HEK293T (cell line): ENCODE measurements around the gene PLK1.

ENCODE experiments used
- CTCF ChIA-PET: fragments of 350-600 bp; formaldehyde crosslinking; extraction: SDS; loops from one replicate; lab custom pipeline; 2021; ENCODE audit warnings: antibody characterized with exemption, inconsistent platforms; lab: Yijun Ruan, JAX
- POLR2A ChIA-PET: fragments of 350-600 bp; formaldehyde crosslinking; extraction: SDS; loops from one replicate; lab custom pipeline; 2020; ENCODE audit warnings: antibody characterized with exemption, inconsistent platforms; lab: Yijun Ruan, JAX
- DNase-seq: peaks from one replicate; pipeline ENCODE4 v3.0.0; 2012; ENCODE audit warnings: mixed read lengths; ENCODE audit errors: extremely low spot score
- ARNT ChIP-seq: fragments of 450-650 bp; IDR thresholded peaks from 2 replicates; pipeline ENCODE4 v1.6.1; 2017; ENCODE audit warnings: mild to moderate bottlenecking
- BHLHE40 ChIP-seq: fragments of 450-650 bp; IDR thresholded peaks from 2 replicates; pipeline ENCODE4 v1.6.1; 2016; ENCODE audit warnings: mild to moderate bottlenecking, moderate library complexity, borderline replicate concordance
- CTBP1 ChIP-seq: fragments of 450-650 bp; IDR thresholded peaks from 2 replicates; pipeline ENCODE4 v1.6.1; 2016; ENCODE audit warnings: borderline replicate concordance
- ELF4 ChIP-seq: fragments of 450-650 bp; IDR thresholded peaks from 2 replicates; pipeline ENCODE4 v1.6.1; 2017; ENCODE audit warnings: antibody characterized with exemption
- FOXA1 ChIP-seq: fragments of 450-650 bp; IDR thresholded peaks from 2 replicates; pipeline ENCODE4 v1.6.1; 2016; ENCODE audit warnings: mild to moderate bottlenecking
- FOXK2 ChIP-seq: fragments of 450-650 bp; IDR thresholded peaks from 2 replicates; pipeline ENCODE4 v1.6.1; 2016; ENCODE audit warnings: mild to moderate bottlenecking
- FOXM1 ChIP-seq: fragments of 450-650 bp; IDR thresholded peaks from 2 replicates; pipeline ENCODE4 v1.6.1; 2017; ENCODE audit warnings: mild to moderate bottlenecking, borderline replicate concordance
- HDGF ChIP-seq: fragments of 450-650 bp; IDR thresholded peaks from 2 replicates; pipeline ENCODE4 v1.6.1; 2017; ENCODE audit warnings: antibody characterized with exemption, borderline replicate concordance
- L3MBTL2 ChIP-seq: fragments of 450-650 bp; conservative IDR thresholded peaks from 2 replicates; pipeline ENCODE4 v1.6.1; 2016; ENCODE audit warnings: mild to moderate bottlenecking
- LEF1 ChIP-seq: fragments of 450-650 bp; IDR thresholded peaks from 2 replicates; pipeline ENCODE4 v1.6.1; 2017; ENCODE audit warnings: mild to moderate bottlenecking, borderline replicate concordance
- NFRKB ChIP-seq: fragments of 450-650 bp; IDR thresholded peaks from 2 replicates; pipeline ENCODE4 v1.6.1; 2016; ENCODE audit warnings: mild to moderate bottlenecking, moderate library complexity
- SP1 ChIP-seq: fragments of 450-650 bp; IDR thresholded peaks from 2 replicates; pipeline ENCODE4 v1.6.1; 2017
- SUZ12 ChIP-seq: fragments of 450-650 bp; IDR thresholded peaks from 2 replicates; pipeline ENCODE4 v1.6.1; 2016; ENCODE audit warnings: mild to moderate bottlenecking
- TARDBP ChIP-seq: fragments of 450-650 bp; IDR thresholded peaks from 2 replicates; pipeline ENCODE4 v1.6.1; 2016
- ZNF384 ChIP-seq: fragments of 450-650 bp; IDR thresholded peaks from 2 replicates; pipeline ENCODE4 v1.6.1; 2016
- TF ChIP-seq, protein P1 (sequence below): fragments of 450-650 bp; IDR thresholded peaks from 2 replicates; pipeline ENCODE4 v1.6.1; 2016

PLK1 gene

DNA sequence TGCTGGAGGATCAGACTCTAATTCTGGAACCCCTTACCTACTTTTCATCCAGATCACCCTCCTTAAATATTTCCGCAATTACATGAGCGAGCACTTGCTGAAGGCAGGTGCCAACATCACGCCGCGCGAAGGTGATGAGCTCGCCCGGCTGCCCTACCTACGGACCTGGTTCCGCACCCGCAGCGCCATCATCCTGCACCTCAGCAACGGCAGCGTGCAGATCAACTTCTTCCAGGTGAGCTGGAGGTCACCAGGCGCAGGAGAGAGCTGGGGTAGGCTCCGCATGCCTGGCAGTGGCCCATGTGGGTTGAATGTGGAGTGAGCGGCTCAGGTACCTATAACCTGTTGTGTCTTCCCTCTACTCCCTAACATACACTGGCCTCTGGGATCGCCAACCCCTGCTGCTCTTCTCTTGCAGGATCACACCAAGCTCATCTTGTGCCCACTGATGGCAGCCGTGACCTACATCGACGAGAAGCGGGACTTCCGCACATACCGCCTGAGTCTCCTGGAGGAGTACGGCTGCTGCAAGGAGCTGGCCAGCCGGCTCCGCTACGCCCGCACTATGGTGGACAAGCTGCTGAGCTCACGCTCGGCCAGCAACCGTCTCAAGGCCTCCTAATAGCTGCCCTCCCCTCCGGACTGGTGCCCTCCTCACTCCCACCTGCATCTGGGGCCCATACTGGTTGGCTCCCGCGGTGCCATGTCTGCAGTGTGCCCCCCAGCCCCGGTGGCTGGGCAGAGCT lies 10.9 kb downstream of the PLK1 start:
- no peak for DNase-seq
- ChIA-PET CTCF (no interaction called here), POLR2A (interaction anchor here (1.3 kb wide), 1 partner anchor 10 kb away, joined by 8 read pairs; no protein-coding TSS in a partner anchor)
- TF ChIP-seq L3MBTL2 (no peak), ZNF384 (no peak), CTBP1 (no peak), TARDBP (no peak), FOXA1 (no peak), HDGF (no peak), ELF4 (no peak), LEF1 (no peak), SP1 (no peak)
- TF ChIP-seq, protein P1, sequence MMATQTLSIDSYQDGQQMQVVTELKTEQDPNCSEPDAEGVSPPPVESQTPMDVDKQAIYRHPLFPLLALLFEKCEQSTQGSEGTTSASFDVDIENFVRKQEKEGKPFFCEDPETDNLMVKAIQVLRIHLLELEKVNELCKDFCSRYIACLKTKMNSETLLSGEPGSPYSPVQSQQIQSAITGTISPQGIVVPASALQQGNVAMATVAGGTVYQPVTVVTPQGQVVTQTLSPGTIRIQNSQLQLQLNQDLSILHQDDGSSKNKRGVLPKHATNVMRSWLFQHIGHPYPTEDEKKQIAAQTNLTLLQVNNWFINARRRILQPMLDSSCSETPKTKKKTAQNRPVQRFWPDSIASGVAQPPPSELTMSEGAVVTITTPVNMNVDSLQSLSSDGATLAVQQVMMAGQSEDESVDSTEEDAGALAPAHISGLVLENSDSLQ: no peak

DNA sequence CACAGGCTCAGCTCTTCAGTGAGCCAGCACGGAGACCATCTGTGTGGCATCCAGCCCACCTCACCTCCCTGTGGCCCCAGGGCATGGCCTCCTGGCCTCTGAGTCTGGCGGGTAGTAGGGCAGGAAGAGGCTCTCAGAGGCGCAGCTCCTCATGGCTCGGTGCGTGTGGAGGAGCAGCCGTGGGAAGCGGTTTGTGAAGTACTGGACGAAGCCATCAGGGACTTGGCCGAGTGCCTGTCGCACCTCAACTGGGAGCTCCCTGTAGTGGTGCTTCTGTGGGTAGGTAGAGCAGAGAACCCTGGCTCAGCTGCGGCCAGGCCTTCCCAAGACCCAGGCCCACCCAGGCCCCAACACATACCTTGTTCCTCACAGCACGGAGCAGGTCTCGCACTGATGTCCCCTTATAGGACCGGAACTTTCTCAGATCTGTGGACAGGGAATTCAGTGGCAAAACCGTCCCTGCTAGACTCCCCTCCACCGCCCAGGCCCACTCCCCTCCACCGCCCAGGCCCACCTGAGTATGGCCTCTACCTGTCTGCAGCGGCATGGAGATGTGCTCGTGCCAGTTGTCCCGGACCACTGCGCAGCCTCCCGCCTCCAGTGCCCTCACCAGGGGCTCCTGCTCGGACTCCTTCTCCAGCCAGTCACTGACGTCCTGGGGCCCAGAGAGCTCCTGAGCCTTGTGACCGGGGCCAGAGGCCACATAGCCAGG lies 12.2 kb downstream of the PLK1 start:
- ChIA-PET CTCF (interaction anchor here (0.6 kb wide), 1 partner anchor 162 kb away, joined by 3 read pairs; no protein-coding TSS in a partner anchor), POLR2A (interaction anchor here (0.7 to 1.3 kb wide), 2 partner anchors 11 to 37 kb away, joined by 3 to 8 read pairs; no protein-coding TSS in a partner anchor)
- TF ChIP-seq SP1 (no peak), FOXK2 (no peak)
- DNase-seq: no peak

DNA sequence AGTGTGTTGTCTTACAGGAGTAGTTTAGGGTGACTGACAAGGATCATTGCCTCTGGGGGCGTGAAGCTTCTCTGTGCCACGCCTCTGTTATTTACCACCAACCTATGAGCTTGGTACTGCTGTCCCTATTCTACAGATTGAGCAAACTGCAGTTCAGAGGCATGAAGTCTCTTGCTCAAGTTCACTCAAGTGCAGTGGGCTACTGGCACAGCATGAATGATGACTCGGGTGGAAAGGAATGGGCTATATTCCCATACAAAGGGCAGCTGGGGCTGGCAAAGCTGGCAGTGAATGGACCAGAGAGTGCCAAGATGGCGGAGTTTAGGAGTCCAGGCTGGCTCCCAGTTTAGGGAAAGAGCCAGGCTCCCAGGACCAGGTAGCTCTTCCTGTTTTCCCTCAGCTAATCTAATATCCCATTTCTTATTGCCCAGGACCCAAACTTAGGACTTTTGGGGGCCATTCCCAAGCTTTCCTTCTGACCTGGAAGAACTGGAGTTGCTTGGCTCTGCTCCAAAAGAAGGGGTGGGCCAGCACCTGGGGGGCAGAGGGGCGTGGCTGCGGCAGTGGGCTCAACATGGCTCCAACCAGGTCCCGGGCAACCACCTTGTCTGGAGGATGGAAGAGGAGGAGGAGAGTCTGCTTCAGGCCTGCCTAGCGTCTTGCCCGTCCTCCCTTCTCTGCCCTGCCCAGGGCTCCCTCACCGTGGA lies 12.9 kb downstream of the PLK1 start:
- ChIA-PET POLR2A (interaction anchor here (0.7 kb wide), 1 partner anchor 36 kb away, joined by 3 read pairs; no protein-coding TSS in a partner anchor), CTCF (no interaction called here)
- TF ChIP-seq BHLHE40: no peak
- no peak for TF ChIP-seq FOXA1
- TF ChIP-seq HDGF: no peak
- TF ChIP-seq CTBP1: no peak
- no peak for TF ChIP-seq L3MBTL2
- no peak for TF ChIP-seq ELF4

DNA sequence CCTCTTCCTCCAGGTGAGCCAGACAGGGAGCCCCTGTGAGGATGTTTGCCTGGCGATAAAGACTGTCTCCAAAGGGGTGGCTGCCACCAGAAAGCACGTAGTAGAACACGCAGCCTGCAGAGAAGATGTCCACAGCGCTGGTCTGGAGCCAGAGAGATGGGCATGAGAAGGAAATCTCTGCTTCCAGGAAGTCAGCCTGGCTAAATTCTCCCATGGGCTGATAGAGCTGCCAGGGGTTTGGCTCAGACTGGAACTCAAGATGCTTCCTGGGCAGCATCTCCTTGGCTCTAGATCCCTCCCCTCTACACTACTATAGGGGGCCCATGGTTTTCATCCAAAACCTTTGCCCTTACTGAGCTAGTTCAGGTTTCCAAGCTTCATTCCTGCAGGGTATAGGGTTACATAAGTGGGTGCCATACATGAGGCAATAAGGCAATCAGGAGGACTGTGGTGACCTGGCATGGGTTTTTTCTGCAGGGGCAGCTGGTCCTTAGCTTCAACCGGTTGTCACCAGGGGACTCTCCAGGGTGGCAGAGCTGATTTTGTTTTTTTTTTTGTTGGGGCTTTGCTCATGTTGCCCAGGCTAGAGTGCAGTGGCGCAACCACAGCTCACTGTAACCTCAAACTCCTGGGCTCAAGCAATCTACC lies 13.6 kb downstream of the PLK1 start:
- no peak for TF ChIP-seq L3MBTL2
- TF ChIP-seq ARNT: no peak
- DNase-seq: no peak
- CTCF ChIA-PET: interaction anchor here (0.6 kb wide), 1 partner anchor 230 kb away, joined by 3 read pairs; no protein-coding TSS in a partner anchor
- POLR2A ChIA-PET: no interaction called here

More for the DNA sequence above, 12.9 kb downstream of the PLK1 start:
- no peak for DNase-seq

DNA sequence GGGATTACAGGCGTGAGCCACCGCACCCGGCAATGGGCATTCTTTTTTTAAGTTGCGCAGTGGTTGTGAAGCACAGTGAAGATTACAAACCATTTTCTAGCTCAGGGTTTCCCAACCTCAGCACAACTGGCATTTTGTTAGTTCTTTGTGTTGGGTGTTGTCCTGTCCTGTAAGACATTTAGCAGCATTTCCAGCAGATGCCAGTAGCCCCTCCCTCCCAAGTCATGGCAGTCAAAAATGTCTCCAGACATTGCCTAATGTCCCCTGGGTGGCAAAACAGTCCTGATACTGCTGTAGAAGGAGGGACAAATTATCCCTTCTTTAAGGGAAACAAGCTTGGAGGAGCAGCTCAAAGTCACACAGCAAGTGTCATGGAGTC lies 15.6 kb downstream of the PLK1 start:
- no peak for DNase-seq
- TF ChIP-seq NFRKB (no peak), BHLHE40 (no peak), FOXM1 (no peak), HDGF (no peak), SP1 (no peak), ZNF384 (no peak), ELF4 (no peak), CTBP1 (no peak), SUZ12 (no peak), LEF1 (no peak), TARDBP (no peak), ARNT (no peak), L3MBTL2 (no peak), FOXA1 (no peak), FOXK2 (no peak)
- TF ChIP-seq, protein P1: no peak
- CTCF ChIA-PET: no interaction called here
- POLR2A ChIA-PET: interaction anchor here (1.2 kb wide), 1 partner anchor 14 kb away, joined by 3 read pairs; no protein-coding TSS in a partner anchor

DNA sequence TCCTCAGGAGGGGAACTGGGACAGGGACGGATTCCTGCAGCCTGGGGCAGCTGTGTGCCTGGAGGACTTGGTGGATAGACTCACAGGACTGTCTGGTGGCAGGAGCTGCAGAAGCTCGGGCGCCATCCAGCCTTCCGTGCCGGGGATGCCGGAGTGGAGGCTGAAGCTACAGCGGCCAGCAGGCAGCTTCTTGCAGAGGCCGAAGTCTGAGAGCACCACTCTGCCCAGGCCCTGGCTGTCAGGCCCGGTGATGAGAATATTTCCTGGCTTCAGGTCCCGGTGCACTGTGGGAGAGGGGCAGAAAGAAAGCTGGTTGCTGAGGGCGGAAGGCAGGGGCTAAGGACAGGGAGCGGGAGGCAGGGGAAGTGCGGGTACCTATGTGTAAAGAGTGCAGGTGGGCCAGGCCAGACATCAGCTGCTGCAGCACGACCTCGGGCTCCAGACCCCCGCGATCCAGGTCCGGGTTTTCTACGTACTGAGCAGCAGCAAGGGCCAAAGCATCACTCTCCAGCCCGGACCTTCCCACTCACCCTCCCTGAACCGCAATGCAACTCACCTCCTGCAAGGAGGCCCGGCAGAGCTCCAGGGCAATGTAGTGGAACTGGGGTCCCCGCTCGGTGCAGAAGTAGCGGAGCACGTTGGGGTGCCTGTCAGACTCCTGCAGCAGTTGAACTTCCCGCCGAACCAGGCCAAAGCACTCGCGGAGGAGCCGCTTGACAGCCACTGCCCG lies 16.1 kb downstream of the PLK1 start:
- ChIA-PET CTCF (no interaction called here), POLR2A (interaction anchor here (1.2 kb wide), 1 partner anchor 15 kb away, joined by 3 read pairs; no protein-coding TSS in a partner anchor)
- peak; percentile 34 for DNase-seq
- TF ChIP-seq FOXK2: no peak
- TF ChIP-seq SP1: no peak
- TF ChIP-seq BHLHE40: no peak
- TF ChIP-seq CTBP1: no peak
- no peak for TF ChIP-seq FOXA1
- TF ChIP-seq FOXM1: no peak
- TF ChIP-seq, protein P1: no peak
